T-helper 9 cell (primary cell): Measurements from ENCODE around the gene RFPL2.
"Not testable (repeated sequence)": the region's sequence is repeated elsewhere in the genome, so short reads cannot be mapped to it uniquely, and the experiment has no call there.

Experiments used
- DNase-seq: peaks from one replicate; pipeline ENCODE4 v3.0.0-alpha.2; 2020

Gene RFPL2

DNA sequence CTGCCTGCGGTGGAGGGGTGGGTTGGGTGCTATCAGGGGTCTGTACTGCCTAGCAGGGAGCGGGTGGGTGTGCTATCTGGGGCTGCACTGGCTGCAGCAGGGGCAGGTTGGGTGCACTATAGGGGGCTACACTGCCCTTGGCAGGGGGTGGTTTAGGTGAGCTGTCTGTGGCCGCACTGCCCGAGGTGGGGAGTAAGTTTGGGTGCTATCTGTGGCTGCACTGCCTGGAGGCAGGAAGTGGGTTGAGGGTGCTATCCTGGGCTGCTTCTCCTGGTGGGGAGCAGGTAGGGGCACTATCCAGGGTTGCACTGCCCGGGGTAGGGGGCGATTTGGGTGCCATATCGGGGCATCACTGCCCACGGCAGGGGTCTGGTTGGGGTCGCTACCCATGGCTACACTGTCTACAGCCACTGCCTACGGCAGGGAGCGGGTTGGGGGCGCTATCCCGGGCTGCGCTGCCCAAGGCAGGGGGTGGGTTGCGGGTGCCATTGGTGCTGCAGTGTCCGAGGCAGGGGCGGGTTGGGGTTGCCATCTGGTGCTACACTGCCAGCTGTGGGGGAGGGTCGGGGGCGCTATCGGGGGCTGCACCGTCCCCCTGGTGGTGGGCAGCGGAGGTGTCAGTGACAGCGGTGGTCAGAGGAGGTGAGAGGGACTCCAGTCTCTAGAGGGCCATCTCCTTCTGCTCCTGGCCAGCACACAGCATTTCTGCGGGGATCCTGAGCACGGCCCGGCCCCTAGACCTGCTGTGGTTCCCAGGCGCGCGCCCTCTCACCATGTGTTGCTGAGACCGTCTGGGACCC, 1.3 kb upstream of the RFPL2 start:
- DNase-seq: no peak

DNA sequence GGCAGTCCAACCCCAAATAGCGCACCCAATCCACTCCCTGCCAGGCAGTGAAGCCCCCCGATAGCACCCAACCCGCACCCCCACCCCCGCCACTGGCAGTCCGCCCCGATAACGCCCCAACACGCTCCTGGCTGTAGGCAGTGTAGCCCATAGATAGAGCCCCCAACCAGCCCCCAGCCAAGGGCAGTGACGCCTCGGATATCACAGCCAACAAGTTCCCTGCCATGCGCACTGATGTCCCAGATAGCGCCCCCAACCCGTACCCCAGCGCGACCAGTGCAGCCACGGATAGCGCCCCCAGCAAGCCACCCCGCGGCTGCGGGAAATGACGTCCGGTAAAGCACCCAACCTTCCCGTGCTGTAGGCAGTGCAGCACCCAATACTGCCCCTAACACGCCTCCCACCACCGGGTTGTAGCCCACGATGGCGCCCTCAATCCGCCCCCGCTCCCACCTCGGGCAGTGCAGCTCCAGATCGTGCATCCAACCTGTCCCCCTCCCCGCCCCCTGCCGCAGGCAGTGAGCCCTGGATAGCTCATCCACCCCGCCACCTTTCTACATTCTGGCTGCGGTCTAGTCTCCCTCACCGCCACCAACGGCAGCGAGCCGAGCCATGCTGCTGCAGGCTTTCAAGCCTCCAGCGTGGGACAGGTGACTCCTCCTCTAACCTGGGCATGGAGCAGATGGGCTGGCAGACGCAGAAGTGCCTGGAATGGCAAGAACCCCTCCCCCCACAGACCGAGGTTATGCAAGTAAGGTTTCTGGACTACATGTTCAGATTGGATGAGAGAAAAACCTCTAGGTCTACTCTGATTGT, 625 bp downstream of the RFPL2 start:
- DNase-seq: no peak

DNA sequence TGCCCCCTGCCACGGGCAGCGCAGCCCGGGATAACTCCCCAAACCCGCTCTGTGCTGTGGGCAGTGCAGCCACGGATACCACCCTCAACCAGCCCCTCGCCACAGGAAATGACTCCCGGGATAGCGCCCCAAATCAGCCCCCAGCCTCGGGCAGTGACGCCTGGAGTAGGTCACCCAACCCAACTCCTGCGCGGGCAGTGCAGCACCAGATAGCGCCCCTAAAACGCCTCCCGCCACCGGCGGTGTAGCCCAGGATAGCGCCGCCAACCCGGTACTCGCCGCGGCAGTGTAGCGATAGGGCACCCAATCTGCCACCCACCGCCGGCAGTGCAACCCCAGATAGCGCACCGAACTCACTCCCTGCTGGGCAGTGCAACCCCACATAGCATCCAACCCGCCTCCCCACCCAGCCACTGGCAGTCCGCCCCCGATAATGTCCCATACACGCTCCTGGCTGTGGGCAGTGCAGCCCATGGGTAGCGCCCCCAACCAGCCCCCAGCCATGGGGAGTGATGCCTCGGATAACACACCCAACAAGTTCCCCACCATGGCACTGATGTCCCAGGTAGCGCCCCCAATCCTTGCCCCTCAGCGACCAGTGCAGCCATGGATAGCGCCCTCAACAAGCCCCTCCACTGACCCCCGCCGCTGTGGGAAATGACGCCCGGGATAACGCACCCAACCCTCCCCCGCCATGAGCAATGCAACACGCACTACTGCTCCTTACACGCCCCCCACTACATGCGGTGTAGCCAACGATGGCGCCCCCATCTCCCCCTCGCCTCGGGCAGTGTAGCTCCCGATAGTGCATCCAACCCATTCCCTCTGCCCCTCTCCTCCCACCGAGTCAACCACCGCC, 1.5 kb downstream of the RFPL2 start:
- no peak for DNase-seq

DNA sequence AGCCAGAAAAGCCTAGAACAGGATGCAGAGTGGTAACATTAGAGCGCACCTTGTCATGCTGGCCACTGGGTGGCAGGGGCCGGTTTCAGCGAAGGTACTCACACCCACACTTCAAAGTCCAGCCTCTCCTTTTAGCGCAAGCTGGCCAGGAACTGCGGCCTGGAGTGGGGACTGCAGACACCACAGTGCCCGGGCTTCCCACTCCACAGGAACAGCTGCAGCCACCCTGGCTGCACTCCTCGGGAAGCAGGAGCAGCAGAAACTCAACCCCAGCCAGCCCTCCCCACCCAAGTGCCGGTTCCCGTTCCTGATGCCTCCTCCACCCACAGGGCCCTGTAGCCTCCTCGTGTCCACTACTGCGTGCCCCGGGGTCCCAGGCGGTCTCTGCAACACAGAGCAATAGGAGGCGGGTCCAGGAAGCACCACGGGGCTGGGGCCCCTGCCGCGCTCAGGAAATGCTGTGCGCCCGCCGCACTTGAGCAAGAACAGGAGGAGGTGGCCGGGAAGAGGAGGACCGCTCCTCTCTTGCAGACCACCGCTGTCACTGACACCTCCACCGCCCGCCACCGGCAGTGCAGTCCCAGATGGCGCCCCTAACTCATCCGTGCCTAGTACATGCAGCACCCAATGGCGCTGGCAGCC, 2.2 kb downstream of the RFPL2 start:
- no peak for DNase-seq

DNA sequence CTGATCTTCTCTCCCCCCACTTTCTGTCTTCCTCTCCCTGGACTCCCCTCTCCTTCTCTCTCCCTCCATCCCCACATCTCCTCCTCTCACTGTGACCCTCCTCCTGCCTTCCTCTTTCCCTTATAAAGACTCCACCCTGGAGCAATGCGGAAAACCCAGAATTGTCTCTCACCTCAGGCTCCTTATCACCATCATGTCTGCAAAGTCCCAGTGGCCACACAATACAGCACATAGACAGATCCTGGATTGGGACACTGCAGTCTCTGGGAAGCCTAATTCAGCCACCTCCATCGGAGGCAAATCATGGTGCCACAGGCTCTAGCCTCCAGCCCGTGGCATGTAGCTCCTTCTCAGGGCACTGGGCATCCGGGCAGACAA, 2.7 kb downstream of the RFPL2 start:
- no peak for DNase-seq

DNA sequence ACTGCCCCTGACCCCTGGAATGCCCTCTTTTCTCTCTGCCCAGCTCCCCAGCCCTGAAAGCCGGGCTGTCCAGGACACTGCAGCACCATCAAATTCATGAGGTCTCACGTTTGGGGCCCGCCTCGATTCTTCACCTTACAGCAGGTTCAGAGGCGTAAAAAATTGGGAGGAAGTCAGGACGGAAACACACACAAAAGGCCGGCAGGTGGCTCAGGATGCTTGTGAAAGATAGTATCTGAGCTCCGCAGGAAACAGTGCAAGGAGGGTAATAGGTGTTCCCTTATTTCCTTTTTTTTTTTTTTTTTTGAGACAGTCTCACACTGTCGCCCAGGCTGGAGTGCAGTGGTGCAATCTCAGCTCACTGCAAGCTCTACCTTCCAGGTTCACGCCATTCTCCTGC, 4.1 kb downstream of the RFPL2 start:
- no peak for DNase-seq

DNA sequence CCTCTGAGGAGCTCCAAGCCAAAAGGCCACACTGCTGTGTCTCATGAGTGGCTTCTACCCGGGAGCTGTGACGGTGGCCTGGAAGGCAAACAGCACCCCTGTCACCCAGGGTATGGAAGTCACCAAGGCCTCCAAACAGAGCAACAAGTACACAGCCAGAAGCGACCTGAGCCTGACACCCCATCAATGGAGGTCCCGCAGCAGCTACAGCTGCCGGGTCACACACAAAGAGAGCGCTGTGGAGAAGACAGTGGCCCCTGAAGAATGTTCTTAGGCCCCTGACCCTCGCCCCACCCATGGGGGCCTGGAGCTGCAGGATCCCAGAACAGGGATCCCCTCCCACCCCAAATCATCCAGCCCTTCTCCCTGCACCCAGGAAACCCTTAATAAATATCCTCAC, 4.9 kb downstream of the RFPL2 start:
- DNase-seq: no peak

DNA sequence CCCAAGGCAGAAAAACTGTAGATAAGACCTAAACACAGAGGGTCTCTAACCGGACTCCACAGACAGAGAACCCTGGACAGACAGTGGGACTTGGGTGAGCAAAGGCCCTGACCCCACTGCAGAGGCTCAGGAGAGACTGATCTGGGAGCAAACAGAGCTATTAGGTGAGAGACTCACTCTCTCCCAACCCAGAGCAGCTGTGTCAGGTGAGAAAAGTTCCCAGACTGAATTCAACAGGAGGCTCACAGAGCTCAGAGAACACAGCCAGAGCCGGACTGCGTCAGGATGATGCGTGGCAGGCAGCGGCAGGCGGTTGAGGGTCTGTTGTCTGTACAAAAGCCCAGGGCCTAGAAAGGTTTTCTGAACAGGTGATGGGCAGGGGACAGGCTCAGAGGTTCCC, 5.5 kb downstream of the RFPL2 start:
- no peak for DNase-seq

DNA sequence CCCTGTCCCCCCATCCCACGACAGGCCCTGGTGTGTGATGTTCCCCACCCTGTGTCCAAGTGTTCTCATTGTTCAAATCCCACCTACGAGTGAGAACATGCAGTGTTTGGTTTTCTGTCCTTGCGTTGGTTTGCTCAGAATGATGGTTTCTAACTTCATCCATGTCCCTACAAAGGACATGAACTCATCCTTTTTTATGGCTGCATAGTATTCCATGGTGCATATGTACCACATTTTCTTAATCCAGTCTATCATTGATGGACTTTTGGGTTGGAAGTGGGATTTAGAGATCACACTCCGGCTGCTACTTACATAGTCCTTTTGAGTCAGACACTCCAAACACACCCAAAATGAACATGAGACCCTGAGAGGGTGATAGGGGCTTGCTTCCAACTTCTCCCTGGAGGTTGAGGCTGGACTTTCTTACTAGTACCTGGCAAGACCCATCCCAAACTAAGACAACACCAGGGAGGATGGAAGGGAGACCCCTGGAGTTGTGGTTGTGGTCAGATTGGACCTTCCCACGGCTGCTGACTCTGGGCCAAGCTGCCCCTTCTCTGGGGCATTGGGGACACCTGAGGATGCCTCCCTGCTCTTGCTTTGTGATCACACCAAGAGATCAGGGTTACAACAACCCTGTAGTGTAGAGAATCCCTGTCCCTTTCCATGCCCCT, 7.2 kb downstream of the RFPL2 start:
- not testable (repeated sequence) for DNase-seq

DNA sequence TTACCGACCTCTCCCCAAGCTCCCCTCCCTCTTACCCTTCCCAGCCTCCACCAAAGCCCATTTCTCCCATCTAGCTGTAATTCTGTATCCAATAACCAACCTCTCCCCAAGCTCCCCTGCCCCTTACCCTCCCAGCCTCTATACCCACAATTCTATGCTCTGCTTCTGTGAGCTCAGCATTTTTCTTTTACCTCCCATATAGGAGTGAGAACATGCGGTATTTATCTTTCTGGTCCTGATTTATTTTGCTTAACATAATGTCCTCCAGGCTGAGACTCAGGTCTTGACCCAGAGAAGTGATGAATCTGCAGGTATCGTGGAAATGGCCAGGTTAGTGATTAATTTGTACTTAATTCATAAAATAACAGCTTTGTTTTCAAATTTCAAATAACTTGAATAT, 9.0 kb downstream of the RFPL2 start:
- not testable (repeated sequence) for DNase-seq

DNA sequence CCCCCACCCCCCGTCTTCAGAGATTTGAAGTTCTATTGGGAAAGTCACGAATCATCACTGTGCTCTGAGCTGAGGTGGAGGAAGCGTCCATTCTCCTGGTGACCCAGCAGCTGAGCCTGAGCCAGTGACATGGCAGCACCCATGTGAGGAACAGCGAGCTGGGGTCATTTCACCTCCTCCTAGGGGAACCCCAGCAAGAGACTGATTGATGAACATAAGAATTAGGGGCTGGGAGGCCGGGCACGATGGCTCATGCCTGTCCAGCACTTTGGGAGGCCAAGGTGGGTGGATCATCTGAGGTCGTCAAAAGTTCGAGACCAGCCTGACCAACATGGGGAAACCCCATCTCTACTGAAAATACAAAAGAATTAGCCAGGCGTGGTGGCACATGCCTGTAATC, 11.5 kb downstream of the RFPL2 start:
- not testable (repeated sequence) for DNase-seq

DNA sequence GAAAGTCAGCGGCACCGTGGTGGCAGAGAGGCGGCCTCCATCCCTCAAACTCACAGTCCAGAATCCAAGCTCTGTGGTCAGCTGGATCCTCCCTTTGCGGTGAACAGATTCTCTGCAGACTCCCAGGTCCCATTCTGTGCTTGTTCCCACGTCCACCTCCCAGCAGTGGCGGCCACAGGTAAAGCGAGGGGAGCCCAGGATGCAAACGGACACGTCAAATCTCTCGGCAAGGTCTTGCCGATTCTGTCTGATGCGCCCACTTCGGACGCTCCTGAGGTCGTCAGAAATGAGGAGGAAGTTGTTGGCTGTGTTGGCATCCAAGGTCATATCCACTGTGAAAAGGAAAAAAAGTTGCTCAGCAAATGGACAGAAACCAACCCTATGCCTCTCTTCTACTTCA, 13.9 kb downstream of the RFPL2 start:
- DNase-seq: not testable (repeated sequence)

DNA sequence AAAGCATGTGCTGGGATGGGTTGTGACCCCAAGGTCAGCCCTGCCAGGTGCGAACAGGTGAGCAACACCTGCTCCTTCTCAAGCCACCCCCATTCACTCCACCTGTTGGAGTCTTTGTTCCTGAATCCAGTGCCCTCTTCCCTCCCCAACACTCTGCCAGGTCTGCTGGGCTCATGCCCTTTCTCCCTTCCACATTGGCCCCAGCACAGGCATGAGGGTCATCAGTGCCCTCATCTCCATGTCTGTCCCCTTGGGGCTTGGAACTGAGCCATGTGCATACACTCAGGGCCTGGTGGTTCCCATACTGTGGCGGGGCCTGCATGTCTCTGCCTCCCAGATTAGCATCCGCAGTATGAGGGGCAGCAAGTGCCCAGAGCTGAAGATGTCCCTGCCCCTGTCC, 19.1 kb downstream of the RFPL2 start:
- DNase-seq: no peak

DNA sequence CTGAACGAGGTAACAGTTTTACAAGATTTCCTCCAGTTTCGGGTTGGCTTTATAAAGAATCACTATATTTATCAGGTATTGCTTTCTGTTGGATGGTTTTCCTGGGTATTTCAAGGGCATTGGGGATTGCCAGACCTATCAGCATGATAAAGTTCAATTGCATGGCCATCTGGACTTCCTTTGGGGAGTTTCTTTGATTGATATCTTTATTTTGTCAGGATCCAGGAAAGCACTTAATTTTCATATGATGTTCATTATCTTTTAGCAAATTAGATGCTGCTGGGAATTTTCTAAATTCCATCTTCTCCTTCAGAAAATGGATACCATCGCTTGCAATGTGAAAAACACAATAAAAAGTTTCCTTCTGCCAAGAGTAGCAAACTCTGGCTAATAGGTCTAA, 21.2 kb downstream of the RFPL2 start:
- DNase-seq: no peak

DNA sequence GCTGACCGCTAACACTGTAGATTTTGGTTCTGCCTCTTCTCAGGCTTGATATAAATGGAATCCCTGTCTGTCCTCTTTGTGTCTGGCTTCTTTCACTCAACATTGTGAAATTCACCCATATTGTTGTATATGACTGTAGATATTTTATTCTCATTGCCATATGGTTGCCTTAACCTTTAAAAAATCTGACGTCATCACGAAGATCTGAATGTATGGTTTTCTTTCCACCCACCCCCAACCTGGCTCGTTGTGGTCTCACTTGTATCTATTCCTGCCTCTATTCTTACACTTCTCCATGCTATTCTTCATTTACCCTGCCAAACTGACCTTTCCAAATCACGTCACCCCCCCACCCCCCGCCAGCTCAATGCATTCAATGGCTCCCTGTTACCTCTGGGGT, 23.8 kb downstream of the RFPL2 start:
- DNase-seq: no peak

DNA sequence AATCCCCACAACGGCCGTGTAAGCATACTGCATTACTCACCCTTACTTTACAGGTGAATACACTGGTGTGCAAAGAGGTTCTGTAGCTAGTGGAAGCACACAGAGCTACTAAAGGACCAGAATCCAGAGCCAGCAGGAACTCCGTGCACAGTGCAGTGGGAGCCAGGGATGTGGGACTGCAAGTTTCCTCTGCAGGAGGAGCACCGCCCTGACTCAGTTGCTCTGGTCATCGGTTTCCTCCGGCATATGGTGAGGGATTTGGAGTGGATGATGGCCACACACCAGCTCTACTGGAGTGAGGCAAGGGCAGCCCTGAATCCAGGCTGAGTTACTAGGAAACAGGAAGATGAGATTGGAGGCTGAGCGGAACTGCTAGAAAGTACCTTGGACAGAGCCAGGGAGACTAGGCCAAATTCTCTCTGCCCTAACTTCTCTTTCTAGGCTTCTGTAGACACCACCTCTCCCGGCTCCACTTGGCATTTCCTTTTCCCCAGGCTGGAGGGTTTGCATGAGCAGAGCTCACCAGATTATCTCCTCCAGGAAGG, 27.6 kb downstream of the RFPL2 start:
- no peak for DNase-seq

DNA sequence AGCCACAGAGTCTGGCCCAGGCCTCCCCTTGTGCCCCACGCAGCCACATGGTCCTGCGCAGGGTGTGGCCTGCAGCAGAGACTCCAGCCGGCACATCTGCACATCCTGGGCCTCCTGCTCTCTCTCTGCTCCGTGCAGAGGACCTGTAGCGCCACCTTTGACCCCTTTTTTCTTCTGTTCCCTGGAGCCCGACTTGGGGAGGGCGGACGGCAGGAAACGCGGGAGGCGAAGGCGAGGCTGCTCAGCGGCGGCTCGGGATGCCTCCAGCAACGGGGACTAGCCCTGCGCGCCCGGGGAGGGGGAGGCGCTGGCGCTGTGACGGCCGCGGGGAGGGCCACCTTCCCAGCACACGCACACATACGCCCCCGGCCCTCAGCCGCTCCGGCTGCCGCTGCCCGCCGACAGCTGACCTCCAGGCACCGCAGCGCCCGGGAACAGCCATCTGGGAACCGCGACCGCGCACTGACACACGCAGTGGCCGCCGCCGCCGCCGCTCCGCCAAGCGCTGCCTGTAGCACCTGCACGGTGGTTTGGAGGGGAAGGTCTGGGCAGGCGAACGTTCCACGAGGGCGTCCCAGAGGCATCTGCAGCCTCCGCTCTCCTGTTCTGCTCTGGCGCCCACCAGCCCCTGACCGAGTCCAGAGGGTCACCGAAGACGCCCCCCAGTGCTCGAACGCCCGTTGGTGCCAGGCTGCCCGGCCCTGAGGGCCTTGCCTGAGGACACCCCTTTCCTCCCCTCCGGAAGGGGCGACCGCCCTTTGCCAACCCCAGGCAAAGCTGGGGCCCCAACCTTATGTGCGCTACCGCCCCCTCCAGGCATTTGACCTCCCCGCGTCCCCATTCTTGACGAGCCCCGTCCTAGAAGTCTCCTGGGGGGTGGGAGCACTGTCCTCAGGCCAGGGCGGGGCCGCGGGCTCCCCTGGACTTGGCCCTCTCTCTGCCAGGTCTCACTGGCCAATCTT, 28.9 kb downstream of the RFPL2 start:
- DNase-seq: no peak

DNA sequence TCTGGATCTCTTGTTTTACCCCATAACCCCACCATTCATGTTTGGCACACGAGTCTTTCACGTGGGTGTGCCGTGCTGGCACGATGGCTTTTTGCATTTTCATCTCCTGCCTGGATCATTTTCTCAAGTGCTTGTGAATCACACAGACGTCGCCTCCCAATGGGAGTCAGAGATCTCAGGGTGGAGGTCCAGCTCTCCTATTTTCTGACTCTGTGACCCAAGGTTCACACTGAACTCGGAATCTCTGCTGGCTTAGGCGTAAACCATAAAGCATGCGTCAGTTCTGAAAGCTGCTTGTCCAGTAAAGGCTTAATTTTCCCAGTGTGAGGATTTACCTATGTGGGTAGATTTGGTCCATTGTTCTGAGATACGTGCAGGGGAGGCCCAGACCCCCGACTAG, 29.8 kb downstream of the RFPL2 start:
- DNase-seq: no peak

DNA sequence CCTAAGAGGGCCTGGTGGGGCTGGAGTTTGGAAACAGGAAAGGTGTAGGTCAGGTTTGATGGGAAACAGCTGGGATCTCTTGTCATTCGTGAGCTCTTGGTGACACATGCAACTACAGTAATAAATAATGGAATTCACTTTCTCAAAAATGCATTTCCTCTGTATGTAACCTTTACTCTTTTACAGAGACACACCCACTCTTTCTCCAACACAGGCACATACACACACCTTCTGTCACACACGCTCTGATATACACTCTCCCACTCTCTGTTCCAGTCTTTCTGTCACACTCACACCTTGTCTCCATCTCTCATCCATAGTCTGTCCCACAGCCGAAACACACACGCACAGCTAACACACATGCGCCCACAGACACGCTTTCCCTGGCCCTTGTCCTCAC, 39.2 kb downstream of the RFPL2 start:
- DNase-seq: no peak

DNA sequence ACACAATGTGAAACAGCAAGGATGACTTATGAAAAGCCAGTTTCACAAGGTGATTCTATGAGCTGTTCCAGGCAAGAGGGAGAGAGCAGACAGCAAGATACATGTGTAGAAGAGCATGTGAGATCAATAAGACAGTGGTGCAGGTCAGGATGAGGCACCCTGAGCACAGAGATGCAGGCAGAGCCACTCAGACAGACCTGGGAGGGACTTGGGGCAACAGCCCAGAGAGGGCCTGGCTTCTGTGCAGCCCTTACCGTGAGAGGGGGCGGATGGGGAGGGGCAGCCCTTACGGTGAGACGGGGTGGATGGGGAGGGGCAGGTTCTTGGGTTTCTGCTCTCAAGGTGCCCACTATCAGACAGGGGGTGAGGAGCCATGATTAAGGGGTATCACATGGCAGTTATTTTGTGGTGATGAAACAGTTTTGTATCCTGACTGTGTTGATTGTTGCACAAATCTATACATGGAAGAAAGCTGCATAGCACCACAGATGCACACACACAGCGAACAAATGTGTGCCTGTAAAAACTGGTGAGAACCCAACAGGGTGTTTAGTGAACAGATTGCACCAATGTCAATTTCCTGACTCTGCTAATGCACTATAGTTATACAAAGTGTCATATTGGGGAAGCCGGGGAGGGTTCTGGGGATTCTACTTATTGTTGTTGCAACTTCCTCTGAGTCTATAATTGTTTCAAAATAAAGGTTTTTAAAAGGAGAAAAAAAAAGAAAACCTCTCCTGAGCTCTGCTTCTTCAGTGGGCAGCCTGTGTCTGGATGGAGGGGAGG, 40.6 kb downstream of the RFPL2 start:
- DNase-seq: no peak
